SHP77 (cell line): ENCODE data around the gene CCDC83.
A peak's percentile ranks its signal among the peaks of the same experiment; 100 is the strongest.
"Not testable (repeated sequence)": the region's sequence is repeated elsewhere in the genome, so short reads cannot be mapped to it uniquely, and the experiment has no call there.

Experiments
- DNase-seq, 2 experiments: peaks; one replicate each; lab custom pipeline; 2025; lab: John Stamatoyannopoulos, UW

The CCDC83 gene

DNA sequence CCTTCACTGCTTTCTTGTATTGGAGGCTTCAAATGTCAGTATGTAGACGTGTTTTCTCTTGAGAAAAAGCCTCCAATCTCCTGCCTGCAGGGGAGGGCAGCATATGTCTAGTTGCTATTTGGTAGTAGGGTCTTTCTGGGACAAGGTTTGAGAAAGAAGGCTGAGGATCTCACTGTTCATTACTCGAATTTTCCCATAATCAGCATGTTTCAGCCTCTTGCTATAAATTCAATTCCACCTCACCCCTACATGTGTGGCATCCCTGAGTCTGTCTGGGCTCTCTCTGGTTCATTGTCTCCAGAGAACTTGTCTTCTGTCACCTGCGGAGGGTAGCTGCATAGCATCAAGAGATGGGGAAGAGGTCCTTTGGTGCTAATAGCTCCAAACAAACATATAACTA, 19.5 kb upstream of the CCDC83 start:
- no peak for DNase-seq

- DNase-seq, result not testable (repeated sequence)
These were observed 14.3 kb upstream of the CCDC83 start for GRCh38 chr11:85840932-85841331.

DNA sequence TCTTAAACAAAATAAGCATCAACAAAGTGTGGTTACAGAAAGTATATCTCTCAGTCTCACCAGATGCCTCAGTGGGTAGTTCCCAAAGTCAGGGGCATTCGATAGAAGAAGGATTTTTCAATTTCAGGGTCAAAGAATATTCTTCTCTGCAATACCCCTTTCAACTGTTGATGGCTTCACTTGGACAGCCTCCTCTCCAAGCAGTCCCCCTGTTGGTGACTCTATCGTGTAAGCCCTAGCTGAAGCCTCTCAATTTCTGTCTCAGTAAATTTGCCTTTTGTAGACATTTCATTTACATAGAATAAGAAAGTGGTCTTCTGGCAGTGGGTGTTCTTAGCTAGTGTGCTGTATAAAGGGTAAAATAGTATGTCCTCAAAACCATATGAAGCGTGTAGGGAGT, 11.3 kb upstream of the CCDC83 start:
- no peak for DNase-seq

GRCh38 chr11:85844439-85845123, 10.6 kb upstream of the CCDC83 start:
- DNase-seq, result no peak

- DNase-seq, result no peak
These were observed 10.0 kb upstream of the CCDC83 start for GRCh38 chr11:85845124-85845631.

DNA sequence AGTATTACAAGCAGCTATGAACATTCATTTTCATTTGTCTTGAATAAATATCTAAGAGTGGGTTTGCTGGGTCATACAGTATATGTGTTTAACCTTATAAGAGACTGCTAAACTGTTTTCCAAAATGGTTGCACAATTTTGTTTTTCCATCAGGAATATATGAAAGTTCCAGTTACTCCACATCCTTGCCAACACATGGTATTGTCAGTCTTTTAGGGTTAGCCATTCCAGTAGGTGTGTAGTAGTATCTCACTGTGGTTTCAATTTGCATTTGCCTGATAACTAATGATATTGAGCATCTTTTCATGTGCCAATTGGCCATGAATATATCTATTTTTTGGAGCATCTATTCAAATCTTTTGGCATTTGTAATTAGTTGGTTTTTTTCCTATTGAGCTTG, 7.7 kb upstream of the CCDC83 start:
- no peak for DNase-seq

DNA sequence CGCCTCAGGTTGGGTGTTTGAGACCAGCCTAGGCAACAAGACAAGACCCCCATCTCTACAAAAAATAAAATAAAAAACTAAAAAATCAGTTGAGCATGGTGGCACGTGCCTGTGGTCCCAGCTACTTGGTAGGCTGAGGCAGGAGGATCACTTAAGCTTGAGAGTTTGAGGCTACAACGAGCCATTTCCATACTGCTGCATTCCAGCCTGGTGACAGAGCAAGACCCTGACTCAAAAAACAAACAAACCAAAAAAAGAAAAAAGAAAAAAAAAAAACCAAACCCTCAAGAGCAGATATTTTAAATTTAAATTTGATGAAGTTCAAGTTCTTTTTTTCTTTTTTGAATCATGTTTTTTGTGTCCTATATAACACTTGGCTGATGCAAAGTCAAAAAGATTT, 7.2 kb upstream of the CCDC83 start:
- DNase-seq, result no peak

- no peak for DNase-seq
These were observed 6.6 kb upstream of the CCDC83 start for GRCh38 chr11:85848556-85848955.

DNA sequence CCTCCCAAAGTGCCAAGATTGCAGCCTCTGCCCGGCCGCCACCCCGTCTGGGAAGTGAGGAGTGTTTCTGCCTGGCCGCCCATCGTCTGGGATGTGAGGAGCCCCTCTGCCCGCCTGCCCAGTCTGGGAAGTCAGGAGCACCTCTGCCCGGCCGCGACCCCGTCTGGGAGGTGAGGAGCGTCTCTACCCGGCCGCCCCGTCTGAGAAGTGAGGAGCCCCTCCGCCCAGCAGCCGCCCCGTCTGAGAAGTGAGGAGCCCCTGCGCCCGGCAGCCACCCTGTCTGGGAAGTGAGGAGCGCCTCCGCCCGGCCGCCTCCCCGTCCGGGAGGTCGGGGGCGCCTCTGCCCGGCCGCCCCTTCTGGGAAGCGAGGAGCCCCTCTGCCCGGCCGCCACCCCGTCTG, 2.4 kb upstream of the CCDC83 start:
- not testable (repeated sequence) for DNase-seq

DNA sequence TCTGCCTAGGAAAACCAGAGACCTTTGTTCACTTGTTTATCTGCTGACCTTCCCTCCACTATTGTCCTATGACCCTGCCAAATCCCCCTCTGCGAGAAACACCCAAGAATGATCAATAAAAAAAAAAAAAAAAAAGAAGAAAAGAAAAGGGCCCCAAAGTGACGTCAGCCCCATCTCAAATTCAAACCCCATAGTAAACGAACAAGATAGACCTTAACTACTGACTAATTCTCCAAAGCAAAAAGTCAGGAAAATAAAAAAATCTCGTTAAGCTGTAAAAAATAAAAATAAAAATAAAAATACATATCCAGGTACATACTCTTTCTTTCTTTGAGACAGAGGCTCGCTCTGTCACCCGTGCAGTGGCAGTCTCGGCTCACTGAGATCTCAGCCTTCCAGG, 1.6 kb upstream of the CCDC83 start:
- not testable (repeated sequence) for DNase-seq

GRCh38 chr11:85854212-85854556, 999 bp upstream of the CCDC83 start:
- no peak for DNase-seq

- DNase-seq, result peak; percentile 90 to 97
These were observed 434 bp upstream of the CCDC83 start for GRCh38 chr11:85854557-85855340.

DNA sequence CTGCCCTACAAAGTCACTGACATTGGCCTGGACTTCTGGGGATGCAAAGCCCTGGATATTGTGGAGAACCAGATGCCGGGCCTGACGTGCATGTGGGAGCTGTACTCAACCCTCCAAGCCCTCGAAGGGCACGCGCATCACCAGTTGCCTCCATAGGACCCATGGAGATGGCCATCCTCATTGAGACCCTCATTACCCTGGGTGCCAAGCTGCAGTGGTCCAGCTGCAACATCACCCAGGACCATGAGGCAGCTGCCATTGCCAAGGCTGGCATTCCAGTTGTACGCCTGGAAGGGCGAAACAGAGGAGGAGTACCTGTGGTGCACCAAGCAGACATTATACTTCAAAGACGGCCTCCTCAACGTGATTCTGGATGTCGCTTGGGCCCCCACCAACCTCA, 1.9 kb downstream of the CCDC83 start:
- DNase-seq, result no peak

GRCh38 chr11:85859541-85859940, 4.4 kb downstream of the CCDC83 start:
- not testable (repeated sequence) for DNase-seq

DNA sequence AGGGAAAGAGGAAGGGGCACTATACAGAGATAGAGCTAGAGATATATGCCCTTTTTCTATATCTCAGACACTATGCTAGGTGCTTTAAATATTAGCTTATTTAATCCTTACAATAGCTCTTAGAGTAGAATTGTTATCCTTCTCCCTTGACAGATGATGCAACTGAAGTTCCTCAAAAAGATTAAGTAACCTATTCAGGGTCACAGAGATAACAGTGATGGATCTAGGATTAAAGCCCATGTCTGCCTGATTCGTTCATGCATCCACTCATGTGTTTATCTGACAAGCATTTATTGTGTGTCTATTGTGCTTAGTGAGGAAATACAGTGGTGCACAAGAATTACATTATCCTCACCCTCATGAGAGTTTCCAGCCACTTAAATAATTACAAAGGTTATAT, 8.7 kb downstream of the CCDC83 start:
- DNase-seq, result no peak

DNA sequence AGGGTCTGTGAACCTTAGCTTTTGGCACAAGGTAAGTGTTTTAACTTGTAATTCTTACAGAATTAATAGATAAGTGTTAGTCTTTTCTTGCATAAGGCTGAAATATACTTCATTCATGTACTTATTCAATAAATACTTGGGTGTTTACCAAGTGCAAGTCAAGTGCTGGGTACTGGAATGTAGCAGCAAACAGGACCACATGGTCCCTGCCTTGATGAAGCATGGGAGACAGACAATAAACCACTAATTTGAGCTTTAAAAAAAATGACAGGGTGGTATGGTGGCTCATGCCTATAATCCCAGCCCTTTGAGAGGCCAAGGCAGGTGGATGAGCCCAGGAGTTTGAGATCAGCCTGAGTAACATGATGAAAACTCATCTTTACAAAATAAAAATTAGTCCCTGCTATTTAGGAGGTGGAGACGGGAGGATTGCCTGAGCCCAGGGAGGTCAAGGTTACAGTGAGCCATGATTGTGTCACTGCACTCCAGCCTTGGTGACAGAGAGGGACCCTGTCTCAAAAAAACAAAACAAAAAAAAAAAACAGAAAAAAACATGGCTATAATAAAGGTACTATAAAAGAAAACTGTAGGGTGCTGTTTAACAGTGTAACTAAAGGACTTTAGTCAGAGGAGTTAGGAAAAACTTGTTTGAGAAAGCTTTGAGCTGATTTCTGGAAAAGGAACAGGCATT, 11.1 kb downstream of the CCDC83 start:
- no peak for DNase-seq

- DNase-seq, result no peak
These were observed 12.6 kb downstream of the CCDC83 start for GRCh38 chr11:85867751-85868150.

GRCh38 chr11:85869781-85870180, 14.6 kb downstream of the CCDC83 start:
- DNase-seq, result no peak

DNA sequence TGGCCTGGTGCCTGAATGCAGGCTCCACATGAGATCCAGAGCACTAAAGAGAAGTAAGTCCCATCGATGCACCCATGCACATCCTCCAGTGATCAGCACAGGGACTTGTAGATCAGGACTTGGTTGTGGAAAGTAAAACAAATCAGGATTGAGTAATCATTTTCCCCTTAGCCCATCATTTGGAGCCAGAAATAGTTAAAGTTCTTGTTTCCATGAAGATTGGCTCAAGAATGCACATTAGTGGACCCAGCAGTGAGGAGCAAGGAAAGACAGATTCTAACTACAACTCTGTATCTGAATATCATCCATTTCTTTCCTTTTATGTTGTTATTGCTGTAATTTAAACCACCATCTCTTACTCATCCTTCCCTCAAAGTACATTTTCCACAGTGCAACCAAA, 19.1 kb downstream of the CCDC83 start:
- no peak for DNase-seq

DNA sequence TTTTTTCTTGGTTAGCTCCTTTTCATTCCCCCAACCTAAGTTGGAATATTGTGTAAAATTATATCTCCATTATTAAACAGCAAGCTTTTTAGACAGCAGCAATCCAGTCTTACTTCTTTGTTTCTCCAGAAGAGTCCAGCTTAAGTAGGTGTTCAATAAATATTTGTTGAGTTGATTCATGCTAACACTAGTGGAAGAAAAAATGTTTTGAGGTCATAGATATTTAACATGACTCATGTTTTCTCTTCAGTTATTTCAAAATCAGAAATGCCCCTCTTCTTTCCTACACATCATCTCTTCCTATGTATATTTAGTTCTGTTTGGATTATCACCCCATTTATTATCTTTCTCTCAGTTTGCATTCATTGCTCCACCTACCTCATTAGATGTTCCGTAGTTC, 20.3 kb downstream of the CCDC83 start:
- no peak for DNase-seq

DNA sequence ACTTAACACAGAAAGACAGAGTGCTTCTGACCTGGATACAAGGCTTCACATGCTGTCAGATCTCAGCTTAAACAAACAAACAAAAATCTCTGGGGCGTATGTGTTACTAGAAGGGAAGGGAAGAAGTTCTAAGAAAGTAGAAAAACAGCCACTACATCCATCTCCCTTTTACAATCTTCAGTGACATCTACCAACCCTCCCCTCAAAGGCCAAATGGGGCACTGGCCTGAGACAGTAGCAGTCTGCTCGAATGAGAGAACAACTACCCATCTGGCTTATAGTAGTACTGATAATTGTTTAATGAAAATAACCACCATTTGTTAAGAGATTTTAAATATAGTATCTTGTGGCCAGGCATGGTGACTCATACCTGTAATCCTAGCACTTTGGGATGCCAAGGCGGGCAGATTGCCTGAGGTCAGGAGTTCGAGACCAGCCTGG, 29.4 kb downstream of the CCDC83 start:
- DNase-seq, result no peak

- no peak for DNase-seq
These were observed 31.2 kb downstream of the CCDC83 start for GRCh38 chr11:85886089-85887056.
